H9 (cell line): ENCODE results near the gene KLF2. TPM values are rescaled to one million over a fixed set of nuclear protein-coding genes. Genes with fewer than 3 reads are reported as not detected.

Experiments
- DNase-seq: peaks from one replicate; pipeline ENCODE4 v3.0.0-alpha.2; 2017
- H2AFZ ChIP-seq: one replicate; pipeline ENCODE4 v1.6.1; 2013; ENCODE audit warnings: mild to moderate bottlenecking, low read length, control low read depth, moderate library complexity
- H2AK5ac ChIP-seq: 2 replicates; pipeline ENCODE4 v1.6.1; 2013; ENCODE audit warnings: low read length, control low read depth, mixed read lengths; ENCODE audit not compliant: insufficient read length
- H2BK120ac ChIP-seq: one replicate; pipeline ENCODE4 v1.6.1; 2013; ENCODE audit warnings: low read depth, mild to moderate bottlenecking, low read length, control low read depth, inconsistent platforms; ENCODE audit not compliant: poor library complexity, severe bottlenecking
- H2BK12ac ChIP-seq: 2 replicates; pipeline ENCODE4 v1.6.1; 2013; ENCODE audit warnings: low read length, control low read depth, mixed read lengths, low read depth; ENCODE audit not compliant: insufficient read length
- H2BK15ac ChIP-seq: 2 replicates; pipeline ENCODE4 v1.6.1; 2013; ENCODE audit warnings: low read depth, low read length, control low read depth
- H2BK20ac ChIP-seq: one replicate; pipeline ENCODE4 v1.6.1; 2013; ENCODE audit warnings: low read depth, mild to moderate bottlenecking, low read length, control low read depth, inconsistent platforms; ENCODE audit not compliant: poor library complexity, severe bottlenecking
- H2BK5ac ChIP-seq: 2 replicates; pipeline ENCODE4 v1.6.1; 2013; ENCODE audit warnings: low read length, control low read depth, mixed read lengths; ENCODE audit not compliant: insufficient read length
- H3K14ac ChIP-seq: 2 replicates; pipeline ENCODE4 v1.6.1; 2013; ENCODE audit warnings: low read length, control low read depth; ENCODE audit not compliant: insufficient read depth
- H3K18ac ChIP-seq: 2 replicates; pipeline ENCODE4 v1.6.1; 2013; ENCODE audit warnings: low read depth, mild to moderate bottlenecking, mixed read lengths, low read length, control low read depth; ENCODE audit not compliant: insufficient read length
- H3K23ac ChIP-seq: 2 replicates; pipeline ENCODE4 v1.6.1; 2013; ENCODE audit warnings: low read length, control low read depth, mixed read lengths, low read depth; ENCODE audit not compliant: insufficient read length
- H3K23me2 ChIP-seq: 2 replicates; pipeline ENCODE4 v1.6.1; 2013; ENCODE audit warnings: low read depth, mild to moderate bottlenecking, mixed read lengths, low read length, control low read depth; ENCODE audit not compliant: insufficient read length, poor library complexity, severe bottlenecking
- H3K27ac ChIP-seq: 2 replicates; pipeline ENCODE4 v1.5.1; 2013; ENCODE audit warnings: low read length, control low read depth, mixed read lengths, low read depth; ENCODE audit not compliant: insufficient read length
- H3K27me3 ChIP-seq: 2 replicates; pipeline ENCODE4 v1.6.1; 2013; ENCODE audit warnings: low read length, control low read depth, inconsistent platforms; ENCODE audit not compliant: insufficient read depth
- H3K4ac ChIP-seq: 2 replicates; pipeline ENCODE4 v1.6.1; 2013; ENCODE audit warnings: low read depth, mild to moderate bottlenecking, control low read depth, inconsistent platforms, low read length, moderate library complexity
- H3K4me1 ChIP-seq: 2 replicates; pipeline ENCODE4 v1.6.1; 2013; ENCODE audit warnings: low read length, control low read depth, inconsistent platforms; ENCODE audit not compliant: insufficient read depth
- H3K4me2 ChIP-seq: 2 replicates; pipeline ENCODE4 v1.6.1; 2013; ENCODE audit warnings: low read length, control low read depth, mixed read lengths; ENCODE audit not compliant: insufficient read length, insufficient read depth
- H3K56ac ChIP-seq: 2 replicates; pipeline ENCODE4 v1.6.1; 2013; ENCODE audit warnings: low read depth, mild to moderate bottlenecking, mixed read lengths, low read length, control low read depth; ENCODE audit not compliant: insufficient read length
- H3K79me1 ChIP-seq: 2 replicates; pipeline ENCODE4 v1.6.1; 2013; ENCODE audit warnings: low read depth, mild to moderate bottlenecking, moderate library complexity, low read length, control low read depth, inconsistent platforms; ENCODE audit not compliant: insufficient read depth, poor library complexity, severe bottlenecking
- H3K79me2 ChIP-seq: 2 replicates; pipeline ENCODE4 v1.6.1; 2013; ENCODE audit warnings: low read length, control low read depth, inconsistent platforms; ENCODE audit not compliant: insufficient read depth
- H3K9ac ChIP-seq: 2 replicates; pipeline ENCODE4 v1.6.1; 2013; ENCODE audit warnings: low read length, control low read depth, mixed read lengths; ENCODE audit not compliant: insufficient read length; ENCODE audit errors: extremely low read depth
- H3K9me3 ChIP-seq: one replicate; pipeline ENCODE4 v1.6.1; 2013; ENCODE audit warnings: low read depth, low read length, inconsistent platforms; ENCODE audit not compliant: control insufficient read depth
- H3T11ph ChIP-seq: one replicate; pipeline ENCODE4 v1.6.1; 2013; ENCODE audit warnings: mild to moderate bottlenecking, low read length, control low read depth, inconsistent platforms
- H4K20me1 ChIP-seq: one replicate; pipeline ENCODE4 v1.6.1; 2013; ENCODE audit not compliant: control insufficient read depth, insufficient read length, insufficient read depth
- H4K5ac ChIP-seq: 2 replicates; pipeline ENCODE4 v1.6.1; 2013; ENCODE audit warnings: low read depth, mild to moderate bottlenecking, mixed read lengths, low read length, control low read depth; ENCODE audit not compliant: insufficient read length
- H4K8ac ChIP-seq: replicated peaks from 2 replicates; pipeline ENCODE4 v1.6.1; 2013; ENCODE audit warnings: low read length, control low read depth, mixed read lengths, low read depth; ENCODE audit not compliant: insufficient read length
- H4K91ac ChIP-seq: 2 replicates; pipeline ENCODE4 v1.6.1; 2013; ENCODE audit warnings: low read depth, mild to moderate bottlenecking, moderate library complexity, mixed read lengths, low read length, control low read depth; ENCODE audit not compliant: insufficient read length
- H3K27ac Mint-ChIP-seq, 3 experiments: 2 replicates in 2 of 3; 3 replicates in 1 of 3; pipeline ENCODE4 v1.8.0; 2020 to 2021; ENCODE audit warnings: mixed read lengths in 3 of 3, mild to moderate bottlenecking in 1 of 3, moderate library complexity in 1 of 3
- H3K27me3 Mint-ChIP-seq: 2 replicates; pipeline ENCODE4 v1.8.0; 2021; ENCODE audit warnings: low read depth, mild to moderate bottlenecking, moderate library complexity, mixed read lengths
- H3K36me3 Mint-ChIP-seq, 3 experiments: 2 replicates in 2 of 3; 3 replicates in 1 of 3; pipeline ENCODE4 v1.8.0; 2020 to 2021; ENCODE audit warnings: low read depth in 3 of 3, mixed read lengths in 3 of 3; ENCODE audit not compliant: insufficient read depth in 1 of 3
- H3K4me1 Mint-ChIP-seq, 2 experiments: 2 replicates each; pipeline ENCODE4 v1.8.0; 2020; ENCODE audit warnings: mixed read lengths in 2 of 2
- H3K4me3 Mint-ChIP-seq, 2 experiments: 2 replicates in 1 of 2; 3 replicates in 1 of 2; pipeline ENCODE4 v1.8.0; 2020 to 2021; ENCODE audit warnings: mild to moderate bottlenecking in 2 of 2, mixed read lengths in 2 of 2, moderate library complexity in 1 of 2
- H3K9me3 Mint-ChIP-seq, 2 experiments: 2 replicates in 1 of 2; 3 replicates in 1 of 2; pipeline ENCODE4 v1.8.0; 2020; ENCODE audit warnings: mild to moderate bottlenecking in 2 of 2, mixed read lengths in 2 of 2, moderate library complexity in 1 of 2
- CTCF ChIP-seq: fragments of 200-600 bp; sonication (generic); conservative IDR thresholded peaks from 3 replicates; pipeline ENCODE4 v1.8.0; 2021; ENCODE audit warnings: antibody characterized with exemption, mild to moderate bottlenecking
- WGBS: extraction: QIAGEN DNeasy Blood & Tissue Kit; methylation state at CpG from one replicate; pipeline ENCODE4 v1.1.7; 2013; ENCODE audit warnings: missing lambda C conversion rate, low lambda C conversion rate, mixed read lengths; ENCODE audit not compliant: insufficient read length; ENCODE audit errors: extremely low coverage; 5-methylcytosine and 5-hydroxymethylcytosine counted together
- total RNA-seq: library from RNA; stranded (reverse); gene quantifications from 2 replicates; pipeline ENCODE4 v1.2.1, GENCODE V29; 2021

The KLF2 gene
- total RNA-seq, 1 experiment from 2014 or later, result 0.33 TPM

GRCh38 chr19:16327501-16327900 is 2.9 kb downstream of the KLF2 start:
- H2BK120ac ChIP-seq, result no peak overlapping the region
- no peak overlapping the region for H2BK20ac ChIP-seq
- no peak overlapping the region for H2AK5ac ChIP-seq
- H2BK15ac ChIP-seq, result no peak overlapping the region
- H3K4ac ChIP-seq, result no peak overlapping the region
- H2BK5ac ChIP-seq, result no peak overlapping the region
- Mint-ChIP-seq H3K4me1 (peaks cover 7 to 10% of the 10 kb centered on the region in 2 experiments; a peak in 3 of 4 replicates), H3K4me3 (peak overlapping the region in 1 of 2 experiments; percentile 26; a peak in 1 of 5 replicates), H3K36me3 (no peaks in the 10 kb centered on the region), H3K9me3 (peaks cover 0 to 2% of the 10 kb centered on the region in 2 experiments; a peak in 3 of 5 replicates), H3K27me3 (peaks cover 78% of the 10 kb centered on the region), H3K27ac (no peak overlapping the region)
- no CpG with 5 or more reads among the region's 6 CpGs for WGBS
- H3K9me3 ChIP-seq, result no peaks in the 10 kb centered on the region
- peaks cover 23% of the 10 kb centered on the region for H3K23me2 ChIP-seq
- H3K79me2 ChIP-seq, result no peaks in the 10 kb centered on the region
- no peak overlapping the region for H4K5ac ChIP-seq
- H3K9ac ChIP-seq, result no peak overlapping the region
- no peak overlapping the region for H4K8ac ChIP-seq
- H4K20me1 ChIP-seq, result no peaks in the 10 kb centered on the region
- no peak for DNase-seq
- no peaks in the 10 kb centered on the region for H3K4me1 ChIP-seq
- no peak overlapping the region for H3K14ac ChIP-seq
- no peak overlapping the region for H3K27ac ChIP-seq
- no peak overlapping the region for H3K23ac ChIP-seq
- H3K56ac ChIP-seq, result no peak overlapping the region
- no peak overlapping the region for H3K18ac ChIP-seq
- no peak overlapping the region for H3K4me2 ChIP-seq
- peaks cover 41% of the 10 kb centered on the region for H3K27me3 ChIP-seq
- no peak overlapping the region for H2BK12ac ChIP-seq
- H3T11ph ChIP-seq, result no peak overlapping the region
- H2AFZ ChIP-seq, result no peak overlapping the region
- no peak overlapping the region for H4K91ac ChIP-seq
- no peaks in the 10 kb centered on the region for H3K79me1 ChIP-seq
- no peak for TF ChIP-seq CTCF
